CD4-positive, CD25-positive, alpha-beta regulatory T cell (primary cell): ENCODE measurements around the gene FOCAD. TPM values are rescaled to one million over a fixed set of nuclear protein-coding genes. Genes with fewer than 3 reads are reported as not detected.

Source experiments
- ATAC-seq, 2 donors: fragments of 150-1000 bp; cut with Tn5 transposase; one replicate each; pipeline ENCODE4 v1.10.0; 2021; ENCODE audit warnings: low read depth in 2 of 2, moderate number of reproducible peaks in 2 of 2, moderate library complexity in 1 of 2
- DNase-seq, 3 donors: peaks; one replicate each; pipeline versions ENCODE4 v3.0.0 to v3.0.0-alpha.2; 2012 to 2022; ENCODE audit warnings: mixed read lengths in 1 of 3
- H3K27ac ChIP-seq: one replicate; pipeline ENCODE4 v1.7.0; 2013; ENCODE audit warnings: mild to moderate bottlenecking, low read length; ENCODE audit not compliant: insufficient read depth, poor library complexity, severe bottlenecking
- H3K27me3 ChIP-seq: one replicate; pipeline ENCODE4 v1.7.0; 2013; ENCODE audit warnings: low read length; ENCODE audit not compliant: control insufficient read depth, insufficient read depth
- H3K36me3 ChIP-seq: one replicate; pipeline ENCODE4 v1.7.0; 2013; ENCODE audit warnings: mild to moderate bottlenecking, low read length, moderate library complexity; ENCODE audit not compliant: control insufficient read depth, insufficient read depth
- H3K4me1 ChIP-seq: 2 replicates; pipeline ENCODE4 v1.7.0; 2013; ENCODE audit warnings: mild to moderate bottlenecking, low read length; ENCODE audit not compliant: insufficient read depth, control insufficient read depth, poor library complexity, severe bottlenecking
- H3K4me3 ChIP-seq: one replicate; pipeline ENCODE4 v1.7.0; 2013; ENCODE audit warnings: low read depth, mild to moderate bottlenecking, low read length, moderate library complexity
- H3K9me3 ChIP-seq, 2 experiments: 1 replicate in 1 of 2; 2 replicates in 1 of 2; pipeline ENCODE4 v1.7.0; 2013; ENCODE audit warnings: low read length in 2 of 2, mild to moderate bottlenecking in 1 of 2, moderate library complexity in 1 of 2; ENCODE audit not compliant: control insufficient read depth in 2 of 2
- H3K27ac Mint-ChIP-seq, 3 donors: one replicate each; pipeline ENCODE4 v1.8.0; 2020 to 2022; ENCODE audit warnings: mild to moderate bottlenecking in 3 of 3, mixed read lengths in 3 of 3, moderate library complexity in 2 of 3
- H3K27me3 Mint-ChIP-seq: one replicate; pipeline ENCODE4 v1.8.0; 2022; ENCODE audit warnings: mild to moderate bottlenecking, mixed read lengths
- H3K36me3 Mint-ChIP-seq: one replicate; pipeline ENCODE4 v1.8.0; 2020; ENCODE audit warnings: mixed read lengths
- H3K4me1 Mint-ChIP-seq, 4 donors: one replicate each; pipeline ENCODE4 v1.8.0; 2020 to 2022; ENCODE audit warnings: mixed read lengths in 4 of 4, mild to moderate bottlenecking in 1 of 4
- H3K4me3 Mint-ChIP-seq, 4 donors: one replicate each; pipeline ENCODE4 v1.8.0; 2020 to 2022; ENCODE audit warnings: mild to moderate bottlenecking in 4 of 4, mixed read lengths in 4 of 4, moderate library complexity in 3 of 4
- H3K9me3 Mint-ChIP-seq, 7 donors: one replicate each; pipeline ENCODE4 v1.8.0; 2020 to 2022; ENCODE audit warnings: mixed read lengths in 7 of 7, mild to moderate bottlenecking in 3 of 7, moderate library complexity in 2 of 7
- polyA plus RNA-seq, 4 donors: library from polyadenylated mRNA; unstranded; fragments of 300-500 nt; fragmentation: Illumina TruSeq; gene quantifications; one replicate each; pipeline ENCODE4 v1.2.3, GENCODE V29; 2021
- total RNA-seq: library from RNA; stranded (reverse); gene quantifications from one replicate; pipeline ENCODE4 v1.2.3, GENCODE V29; 2022

FOCAD gene
- total and polyA plus RNA-seq, 5 donors from 2014 or later, result 9.0 to 19.6 (median 13.4) TPM

DNA sequence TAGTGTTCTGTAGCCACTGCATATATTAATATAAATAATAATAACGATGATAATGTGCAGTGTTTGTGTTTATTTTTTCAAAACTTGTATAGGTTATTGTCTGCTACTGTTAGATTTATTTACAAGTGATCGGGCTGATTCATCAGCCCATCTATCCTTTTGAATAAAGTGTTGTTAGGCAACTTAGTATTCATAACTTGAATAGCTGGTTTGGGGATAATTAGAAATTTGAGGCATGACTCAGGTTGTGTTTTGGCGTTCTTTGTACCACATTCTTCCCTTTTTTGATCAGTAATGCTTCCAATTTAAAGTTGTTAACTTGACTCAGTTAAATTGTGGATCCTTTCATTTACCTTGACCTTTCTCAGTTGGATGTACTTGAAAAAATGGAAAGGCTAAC is 69.7 kb downstream of the FOCAD start:
- H3K27me3 Mint-ChIP-seq, result no peaks in the 10 kb centered on the region
- peaks cover 17% of the 10 kb centered on the region for H3K36me3 Mint-ChIP-seq

DNA sequence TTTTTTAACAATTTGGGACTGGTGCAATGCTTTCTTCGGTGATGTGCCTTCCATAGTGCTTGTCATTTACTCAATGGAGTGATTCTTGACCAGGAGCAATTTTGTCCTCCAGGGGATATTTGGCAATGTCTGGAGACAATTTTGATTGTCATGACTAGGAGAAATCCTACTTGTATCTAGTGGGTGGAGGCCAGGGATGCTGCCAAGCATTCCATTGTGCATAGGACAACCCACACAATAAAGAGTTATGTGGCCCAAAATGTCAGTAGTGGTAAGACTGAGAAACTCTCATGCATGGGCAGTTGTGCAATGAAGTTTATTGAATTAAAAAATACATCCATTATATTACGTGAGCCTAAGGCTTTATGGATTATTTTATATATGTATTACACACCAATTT is 70.5 kb downstream of the FOCAD start:
- Mint-ChIP-seq H3K9me3 (peaks cover 0 to 3% (median 2%) of the 10 kb centered on the region in 7 donors), H3K4me1 (peaks cover 0 to 5% (median 0%) of the 10 kb centered on the region in 4 donors), H3K27ac (no peak overlapping the region), H3K4me3 (no peak overlapping the region), H3K27me3 (no peaks in the 10 kb centered on the region), H3K36me3 (peaks cover 17% of the 10 kb centered on the region)
- no peaks in the 10 kb centered on the region for H3K27me3 ChIP-seq
- H3K4me3 ChIP-seq, result no peak overlapping the region
- H3K27ac ChIP-seq, result no peak overlapping the region
- DNase-seq (no peak), ATAC-seq (no peak)
- H3K9me3 ChIP-seq, result no peaks in the 10 kb centered on the region
- H3K4me1 ChIP-seq, result no peaks in the 10 kb centered on the region
- no peaks in the 10 kb centered on the region for H3K36me3 ChIP-seq

More for the DNA sequence above, 69.7 kb downstream of the FOCAD start:
- Histone ChIP-seq H3K27me3 (no peaks in the 10 kb centered on the region), H3K36me3 (no peaks in the 10 kb centered on the region), H3K4me3 (no peak overlapping the region), H3K27ac (no peak overlapping the region), H3K9me3 (no peaks in the 10 kb centered on the region), H3K4me1 (no peaks in the 10 kb centered on the region)
- ATAC-seq, result no peak
- H3K4me3 Mint-ChIP-seq, result no peak overlapping the region
- peaks cover 0 to 5% (median 0%) of the 10 kb centered on the region in 4 donors for H3K4me1 Mint-ChIP-seq
- H3K9me3 Mint-ChIP-seq, result peaks cover 0 to 3% (median 2%) of the 10 kb centered on the region in 7 donors
- no peak overlapping the region for H3K27ac Mint-ChIP-seq
- DNase-seq, result no peak

DNA sequence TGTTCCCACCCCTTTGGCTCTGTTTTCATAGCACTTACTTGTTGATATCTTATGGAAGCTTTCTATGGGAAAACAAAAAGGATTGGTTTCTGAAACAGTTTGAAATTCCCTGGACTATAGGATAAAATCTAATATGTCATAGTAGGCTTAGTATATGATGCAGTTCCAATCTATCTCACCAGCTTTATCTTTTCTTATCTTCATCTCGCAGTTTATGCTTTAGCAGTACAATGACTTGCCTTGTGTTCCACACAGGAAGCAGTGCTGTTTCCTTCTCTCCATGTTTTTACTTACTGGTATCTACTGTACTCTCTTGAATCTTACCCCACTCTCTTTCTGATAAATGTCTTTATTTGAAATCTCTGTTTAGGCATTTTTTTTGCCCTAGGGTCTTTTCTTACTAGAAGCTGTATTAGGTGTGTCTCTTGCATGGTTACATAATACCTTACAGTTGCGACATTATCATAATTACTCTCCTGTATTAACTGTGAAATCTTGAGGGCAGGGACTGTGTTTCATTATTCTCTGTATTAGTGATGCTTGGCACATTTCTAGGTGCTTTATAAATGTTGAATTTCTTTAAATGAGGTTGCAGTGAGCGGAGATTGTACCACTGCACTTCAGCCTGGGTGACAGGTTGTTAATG is 76.3 kb downstream of the FOCAD start:
- Histone ChIP-seq H3K36me3 (peaks cover 3% of the 10 kb centered on the region), H3K27ac (no peak overlapping the region), H3K9me3 (no peaks in the 10 kb centered on the region), H3K27me3 (no peaks in the 10 kb centered on the region), H3K4me1 (no peaks in the 10 kb centered on the region), H3K4me3 (no peak overlapping the region)
- Mint-ChIP-seq H3K36me3 (peaks cover 38% of the 10 kb centered on the region), H3K27me3 (no peaks in the 10 kb centered on the region), H3K27ac (no peak overlapping the region), H3K9me3 (peaks cover 0 to 3% (median 2%) of the 10 kb centered on the region in 7 donors), H3K4me1 (no peaks in the 10 kb centered on the region), H3K4me3 (peak overlapping the region in 1 of 4 donors; percentile 5)
- DNase-seq (no peak), ATAC-seq (no peak)

DNA sequence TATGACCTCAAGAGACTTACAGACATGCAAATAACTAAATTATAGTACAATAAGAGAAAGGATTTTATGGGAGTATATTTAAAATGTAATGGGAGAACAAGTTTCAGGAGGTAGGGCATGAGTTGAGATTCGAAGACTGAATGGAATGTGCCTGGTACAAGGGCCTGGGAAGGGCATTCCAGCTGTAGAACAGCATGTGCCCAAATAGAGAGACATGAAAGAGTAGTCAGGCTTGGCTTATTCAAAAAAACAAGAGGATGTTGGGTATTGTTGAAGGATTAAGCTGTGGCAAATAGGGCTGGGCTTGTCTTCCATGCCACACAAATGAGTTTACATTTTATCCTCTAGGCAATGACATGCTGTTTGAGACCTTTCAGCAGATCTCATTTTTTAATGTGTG is 86.9 kb downstream of the FOCAD start:
- ATAC-seq (no peak), DNase-seq (no peak)
- no peaks in the 10 kb centered on the region for H3K9me3 ChIP-seq
- no peaks in the 10 kb centered on the region for H3K4me1 ChIP-seq
- Mint-ChIP-seq H3K27ac (no peak overlapping the region), H3K36me3 (peaks cover 48% of the 10 kb centered on the region), H3K4me1 (peaks cover 0 to 7% (median 0%) of the 10 kb centered on the region in 4 donors), H3K27me3 (no peaks in the 10 kb centered on the region), H3K9me3 (peaks cover 0 to 5% (median 0%) of the 10 kb centered on the region in 7 donors), H3K4me3 (no peak overlapping the region)
- H3K27ac ChIP-seq, result no peak overlapping the region
- peaks cover 21% of the 10 kb centered on the region for H3K36me3 ChIP-seq
- no peaks in the 10 kb centered on the region for H3K27me3 ChIP-seq
- no peak overlapping the region for H3K4me3 ChIP-seq

DNA sequence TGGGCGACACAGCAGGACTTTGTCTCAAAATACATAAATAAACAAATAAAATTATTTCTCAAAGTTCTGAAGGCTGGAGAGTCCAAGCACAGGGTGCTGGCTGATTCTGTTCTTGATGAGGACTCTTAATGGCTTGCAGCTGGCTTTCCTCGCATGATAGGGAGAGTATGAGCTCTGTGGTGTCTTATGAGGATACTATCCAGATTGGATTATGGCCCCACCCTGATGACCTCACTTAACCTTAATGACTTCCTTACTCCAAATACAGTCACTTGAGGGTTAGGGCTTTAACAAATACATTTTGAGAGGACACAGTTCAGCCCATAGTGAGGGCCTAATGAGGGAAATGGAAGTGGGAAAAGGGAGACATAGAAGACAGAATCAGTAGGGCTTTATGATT is 87.7 kb downstream of the FOCAD start:
- peaks cover 19% of the 10 kb centered on the region for H3K36me3 ChIP-seq
- H3K4me1 ChIP-seq, result no peaks in the 10 kb centered on the region
- H3K4me3 Mint-ChIP-seq, result no peak overlapping the region
- H3K27me3 ChIP-seq, result no peaks in the 10 kb centered on the region
- ATAC-seq, result no peak
- H3K9me3 Mint-ChIP-seq, result peaks cover 0 to 5% (median 1%) of the 10 kb centered on the region in 7 donors
- no peaks in the 10 kb centered on the region for H3K27me3 Mint-ChIP-seq
- no peak overlapping the region for H3K27ac ChIP-seq
- peaks cover 0 to 7% (median under 1%) of the 10 kb centered on the region in 4 donors for H3K4me1 Mint-ChIP-seq
- no peak overlapping the region for H3K27ac Mint-ChIP-seq
- no peak overlapping the region for H3K4me3 ChIP-seq
- H3K36me3 Mint-ChIP-seq, result peaks cover 44% of the 10 kb centered on the region
- no peaks in the 10 kb centered on the region for H3K9me3 ChIP-seq
- DNase-seq, result no peak

DNA sequence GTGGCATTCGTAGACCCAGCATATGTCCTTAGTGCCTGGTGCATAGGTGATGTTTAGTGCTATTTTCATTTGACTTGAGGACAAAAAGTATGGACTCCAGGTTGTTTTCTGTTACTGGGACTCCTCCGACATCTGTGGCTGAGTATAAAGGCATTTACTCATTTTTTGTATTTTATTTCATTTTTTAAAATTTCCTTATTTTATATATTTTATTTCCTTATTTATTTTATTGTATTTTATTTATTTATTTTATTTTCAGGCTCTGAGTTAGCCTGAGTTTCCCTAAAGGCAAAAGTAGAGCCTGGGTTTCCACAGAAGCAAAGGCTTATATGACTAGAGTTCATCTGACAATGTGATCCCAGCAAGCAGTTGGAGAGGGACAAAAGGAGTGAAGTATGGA is 91.6 kb downstream of the FOCAD start:
- Mint-ChIP-seq H3K36me3 (peaks cover 40% of the 10 kb centered on the region), H3K4me1 (peaks cover 0 to 7% (median 6%) of the 10 kb centered on the region in 4 donors), H3K4me3 (no peak overlapping the region), H3K27me3 (no peaks in the 10 kb centered on the region), H3K9me3 (peaks cover 0 to 5% (median 1%) of the 10 kb centered on the region in 7 donors), H3K27ac (no peak overlapping the region)
- peaks cover 9% of the 10 kb centered on the region for H3K36me3 ChIP-seq
- no peaks in the 10 kb centered on the region for H3K27me3 ChIP-seq
- H3K9me3 ChIP-seq, result no peaks in the 10 kb centered on the region
- H3K4me1 ChIP-seq, result no peaks in the 10 kb centered on the region
- H3K27ac ChIP-seq, result no peak overlapping the region
- ATAC-seq (no peak), DNase-seq (no peak)
- no peak overlapping the region for H3K4me3 ChIP-seq

DNA sequence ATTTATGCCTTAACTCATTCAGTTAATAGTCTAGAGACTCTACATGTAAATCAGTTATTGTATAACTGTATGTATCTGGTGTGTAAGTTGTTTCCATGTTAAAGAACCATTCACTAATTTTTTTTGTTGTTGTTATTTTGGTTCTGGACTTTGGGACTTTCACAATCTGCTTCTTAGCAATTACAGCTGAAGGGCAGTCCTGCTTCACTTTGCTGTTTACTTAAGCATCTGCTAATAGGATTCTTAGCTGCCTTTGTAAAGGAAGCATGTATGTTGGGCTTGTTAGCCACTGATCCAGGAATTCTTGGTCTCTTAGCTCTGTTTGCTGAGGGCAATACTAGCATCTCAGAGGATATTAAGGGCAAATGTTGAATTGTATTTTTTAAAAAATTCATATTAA is 97.0 kb downstream of the FOCAD start:
- peaks cover 0 to 12% (median 3%) of the 10 kb centered on the region in 4 donors for H3K4me1 Mint-ChIP-seq
- H3K27me3 Mint-ChIP-seq, result no peaks in the 10 kb centered on the region
- H3K9me3 Mint-ChIP-seq, result peaks cover 0 to 1% (median 0%) of the 10 kb centered on the region in 7 donors
- H3K9me3 ChIP-seq, result no peaks in the 10 kb centered on the region
- ATAC-seq (no peak), DNase-seq (no peak)
- H3K27me3 ChIP-seq, result no peaks in the 10 kb centered on the region
- peaks cover 3% of the 10 kb centered on the region for H3K36me3 ChIP-seq
- no peaks in the 10 kb centered on the region for H3K4me1 ChIP-seq
- no peak overlapping the region for H3K27ac ChIP-seq
- no peak overlapping the region for H3K4me3 Mint-ChIP-seq
- H3K4me3 ChIP-seq, result no peak overlapping the region
- no peak overlapping the region for H3K27ac Mint-ChIP-seq
- peaks cover 33% of the 10 kb centered on the region for H3K36me3 Mint-ChIP-seq

DNA sequence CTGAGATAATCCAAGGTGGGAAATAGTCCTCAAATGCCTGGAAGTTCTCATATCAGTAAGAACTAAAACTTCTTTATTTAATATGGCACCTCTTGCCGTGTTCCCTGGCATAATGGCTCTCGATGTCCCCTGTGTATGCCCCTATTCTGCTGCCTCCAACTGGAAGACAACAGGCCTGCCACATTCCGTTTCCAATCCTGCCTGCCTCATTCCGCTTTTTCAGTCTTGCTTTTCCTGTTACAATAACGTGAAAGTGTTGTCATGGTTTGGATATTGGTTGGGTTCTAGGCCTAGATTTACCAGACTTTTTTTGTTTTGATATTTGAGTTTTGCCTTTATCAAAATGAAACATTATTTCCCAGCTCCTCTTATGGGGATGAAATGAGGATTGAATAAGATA is 98.2 kb downstream of the FOCAD start:
- Histone ChIP-seq H3K36me3 (peaks cover 3% of the 10 kb centered on the region), H3K4me3 (no peak overlapping the region), H3K4me1 (no peaks in the 10 kb centered on the region), H3K27me3 (no peaks in the 10 kb centered on the region), H3K9me3 (no peaks in the 10 kb centered on the region), H3K27ac (no peak overlapping the region)
- no peak for ATAC-seq
- no peak overlapping the region for H3K4me3 Mint-ChIP-seq
- peaks cover 0 to 1% (median 0%) of the 10 kb centered on the region in 7 donors for H3K9me3 Mint-ChIP-seq
- peaks cover 26% of the 10 kb centered on the region for H3K36me3 Mint-ChIP-seq
- peaks cover 0 to 6% (median under 1%) of the 10 kb centered on the region in 4 donors for H3K4me1 Mint-ChIP-seq
- DNase-seq, result no peak
- no peaks in the 10 kb centered on the region for H3K27me3 Mint-ChIP-seq
- peak overlapping the region in 1 of 3 donors; percentile 18 for H3K27ac Mint-ChIP-seq
